Epithelial cell of alveolus of lung (primary cell): Measurements from ENCODE around the gene TSFM. TPM values are rescaled to one million over a fixed set of nuclear protein-coding genes. Genes with fewer than 3 reads are reported as not detected.

Experiments
- total RNA-seq: library from RNA; depleted of rRNA; stranded (reverse); fragments of >200 nt; gene quantifications from 2 replicates; pipeline ENCODE4 v1.2.1, GENCODE V29; 2015

Gene TSFM
- 22.7 and 28.4 TPM in 2 replicates for total RNA-seq

GRCh38 chr12:57782608-57783465 is at the start of gene TSFM:
TSS of gene TSFM (plus strand) at chr12:57782787. CDS start at chr12:57782802, 15 bp downstream.

GRCh38 chr12:57738661-57739237 is 43.8 kb upstream of the TSFM start, which contains the start of gene AGAP2:
TSS of gene AGAP2 (minus strand) at chr12:57738742. CDS start at chr12:57738246, 496 bp downstream.

GRCh38 chr12:57744777-57745484 is 37.7 kb upstream of the TSFM start, which contains the start of gene TSPAN31:
TSS of gene TSPAN31 (plus strand) at chr12:57745039. CDS start at chr12:57745155, 116 bp downstream.

GRCh38 chr12:57751788-57752667 is 30.6 kb upstream of the TSFM start, which contains the start of gene CDK4:
TSS of gene CDK4 (minus strand) at chr12:57752310. CDS start at chr12:57751717, 593 bp downstream.

GRCh38 chr12:57754411-57755193 is 28.0 kb upstream of the TSFM start, which contains the start of gene MARCHF9:
TSS of gene MARCHF9 (plus strand) at chr12:57755103. CDS start at chr12:57755529, 426 bp downstream.

GRCh38 chr12:57766464-57767304 is 15.9 kb upstream of the TSFM start, which contains the start of gene CYP27B1:
TSS of gene CYP27B1 (minus strand) at chr12:57767078. CDS start at chr12:57767041, 37 bp downstream.

GRCh38 chr12:57771873-57772428 is 10.6 kb upstream of the TSFM start, which contains the start of gene METTL1:
TSS of gene METTL1 (minus strand) at chr12:57772105. CDS start at chr12:57772083, 22 bp downstream.

GRCh38 chr12:57772429-57773322 is 9.9 kb upstream of the TSFM start, which contains the start of gene EEF1AKMT3:
TSS of gene EEF1AKMT3 (plus strand) at chr12:57772614. CDS start at chr12:57772725, 111 bp downstream.

GRCh38 chr12:57846577-57847319 is 64.2 kb downstream of the TSFM start, which contains the start of gene CTDSP2:
TSS of gene CTDSP2 (minus strand) at chr12:57846729. CDS start at chr12:57846435, 294 bp downstream.

Other genes starting within 250 kb of the TSFM start
- gene DCTN2, start 235.6 kb upstream of the TSFM start, total RNA-seq, result 177 and 194 TPM in 2 replicates
- gene KIF5A, start 232.7 kb upstream of the TSFM start, total RNA-seq, result 0.72 and 0.91 TPM in 2 replicates
- gene PIP4K2C, start 191.6 kb upstream of the TSFM start, total RNA-seq, result 11.4 and 18.5 TPM in 2 replicates
- gene DTX3, start 178.0 kb upstream of the TSFM start, total RNA-seq, result 21.2 and 22.9 TPM in 2 replicates
- 13.8 and 22.4 TPM in 2 replicates for gene ARHGEF25, start 171.4 kb upstream of the TSFM start, total RNA-seq
- 0.08 and 7.6 TPM in 2 replicates for gene B4GALNT1, start 149.6 kb upstream of the TSFM start, total RNA-seq
- 175 and 282 TPM in 2 replicates for gene OS9, start 88.7 kb upstream of the TSFM start, total RNA-seq
- 0.26 and 0.48 TPM in 2 replicates for gene AGAP2, start 44.0 kb upstream of the TSFM start, total RNA-seq
- 59.1 and 107 TPM in 2 replicates for gene TSPAN31, start 37.7 kb upstream of the TSFM start, total RNA-seq
- 141 and 233 TPM in 2 replicates for gene CDK4, start 30.5 kb upstream of the TSFM start, total RNA-seq
- 1.4 and 10.7 TPM in 2 replicates for gene MARCHF9, start 27.7 kb upstream of the TSFM start, total RNA-seq
- gene CYP27B1, start 15.7 kb upstream of the TSFM start, total RNA-seq, result 0.26 and 0.32 TPM in 2 replicates
- 3.6 and 15.4 TPM in 2 replicates for gene METTL1, start 10.7 kb upstream of the TSFM start, total RNA-seq
- gene EEF1AKMT3, start 10.2 kb upstream of the TSFM start, total RNA-seq, result 7.4 and 14.5 TPM in 2 replicates
- gene AVIL, start 35.9 kb downstream of the TSFM start, total RNA-seq, result 0.65 and 5.7 TPM in 2 replicates
- gene CTDSP2, start 63.9 kb downstream of the TSFM start, total RNA-seq, result 106 and 189 TPM in 2 replicates
- gene ATP23, start 158.8 kb downstream of the TSFM start, total RNA-seq, result 3.2 and 10.2 TPM in 2 replicates